GM10248 (cell line): ENCODE measurements around the gene CFAP61.

Source experiments
- CTCF ChIA-PET: fragments of 300-600 bp; sonication (Branson Sonifier 250); formaldehyde crosslinking; extraction: SDS; loops from one replicate; lab custom pipeline; 2021; ENCODE audit warnings: antibody characterized with exemption; lab: Yijun Ruan, JAX
- POLR2A ChIA-PET: fragments of 350-650 bp; sonication (Branson Sonifier 250); formaldehyde crosslinking; extraction: SDS; loops from one replicate; lab custom pipeline; 2020; ENCODE audit warnings: antibody characterized with exemption; lab: Yijun Ruan, JAX
- DNase-seq: peaks from one replicate; pipeline ENCODE4 v3.0.0; 2012; ENCODE audit errors: extremely low spot score
- CTCF ChIP-seq: IDR thresholded peaks from 2 replicates; pipeline ENCODE4 v1.5.1; 2012; ENCODE audit warnings: mild to moderate bottlenecking, low read depth; ENCODE audit errors: extremely low read depth, missing control alignments, control extremely low read depth

CFAP61 gene

GRCh38 chr20:20303320-20303719, 251.0 kb downstream of the CFAP61 start:
- no peak for TF ChIP-seq CTCF
- ChIA-PET POLR2A (no interaction called here), CTCF (interaction anchor here (1.5 kb wide), 1 partner anchor 12 kb away, joined by 3 read pairs; no protein-coding TSS in a partner anchor)
- DNase-seq, result no peak

GRCh38 chr20:20303742-20304141, 251.4 kb downstream of the CFAP61 start:
- DNase-seq, result no peak
- POLR2A ChIA-PET, result no interaction called here
- TF ChIP-seq CTCF, result no peak
- CTCF ChIA-PET, result interaction anchor here (1.5 kb wide), 1 partner anchor 12 kb away, joined by 3 read pairs; no protein-coding TSS in a partner anchor

- DNase-seq, result no peak
- ChIA-PET POLR2A (no interaction called here), CTCF (interaction anchor here (1.5 kb wide), 1 partner anchor 13 kb away, joined by 3 read pairs; no protein-coding TSS in a partner anchor)
- no peak for TF ChIP-seq CTCF
These were observed 252.6 kb downstream of the CFAP61 start for GRCh38 chr20:20304942-20305341.

- ChIA-PET POLR2A (no interaction called here), CTCF (no interaction called here)
- no peak for DNase-seq
- no peak for TF ChIP-seq CTCF
These were observed 260.2 kb downstream of the CFAP61 start for GRCh38 chr20:20312562-20312961.

- DNase-seq, result peak; percentile 44
- POLR2A ChIA-PET, result no interaction called here
- TF ChIP-seq CTCF, result no peak
- CTCF ChIA-PET, result interaction anchor here (1.2 kb wide), 1 partner anchor 16 kb away, joined by 3 read pairs; no protein-coding TSS in a partner anchor
These were observed 264.9 kb downstream of the CFAP61 start for GRCh38 chr20:20317195-20317594.

- TF ChIP-seq CTCF, result no peak
- no peak for DNase-seq
- ChIA-PET POLR2A (no interaction called here), CTCF (interaction anchor here (1.0 to 1.2 kb wide), 2 partner anchors 10 to 16 kb away, joined by 3 read pairs; no protein-coding TSS in a partner anchor)
These were observed 265.5 kb downstream of the CFAP61 start for GRCh38 chr20:20317621-20318364.
